NCI-H2029 (cell line): ENCODE measurements around the gene TBXT.
A peak's percentile ranks its signal among the peaks of the same experiment; 100 is the strongest.
"Not testable (repeated sequence)": the region's sequence is repeated elsewhere in the genome, so short reads cannot be mapped to it uniquely, and the experiment has no call there.

ENCODE experiments used
- DNase-seq: peaks from one replicate; lab custom pipeline; 2025; lab: John Stamatoyannopoulos, UW

The TBXT gene

DNA sequence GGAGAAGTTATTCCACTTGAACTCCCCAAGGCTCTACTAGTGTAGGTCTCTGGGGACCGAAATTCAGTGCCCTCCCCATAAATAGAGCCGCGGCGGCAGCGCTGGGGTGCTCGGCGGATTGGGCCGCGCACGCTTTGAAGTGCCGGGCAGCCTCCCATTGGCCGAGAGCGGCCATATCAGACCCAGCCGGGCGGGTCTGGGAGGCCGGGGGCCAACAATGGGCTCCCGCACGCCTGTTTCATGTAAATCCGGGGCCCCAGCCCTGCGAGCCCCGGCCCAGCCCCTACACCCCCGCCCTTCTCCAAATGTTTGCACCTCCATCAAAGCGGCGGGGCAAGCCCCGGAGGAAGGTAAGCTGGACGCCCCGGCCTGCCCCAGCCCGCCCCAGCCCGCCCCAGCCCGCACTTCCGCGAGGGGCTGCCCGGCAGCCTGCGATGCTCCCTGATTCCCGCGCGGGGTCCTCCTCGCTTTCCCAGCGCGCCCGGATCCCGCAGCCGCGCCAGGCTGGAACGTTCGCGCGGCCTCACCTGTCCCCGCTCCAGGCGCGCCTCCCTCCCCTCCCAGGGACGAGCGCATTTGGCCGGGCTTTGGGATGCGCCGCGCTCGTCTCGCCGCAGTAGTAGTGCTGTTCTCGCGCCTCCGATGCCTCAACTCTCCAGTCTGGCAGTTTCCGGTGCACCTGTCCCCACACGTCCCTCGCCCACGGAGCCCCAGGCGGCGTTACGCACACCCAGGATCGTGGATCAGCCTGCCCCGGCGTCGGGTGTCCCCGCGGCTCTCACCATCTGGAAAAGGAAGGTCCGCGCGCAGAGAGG is at the start of gene TBXT:
Gene TBXT, minus strand, starts transcription at position 51 of the 815 bp plus-strand sequence. CDS start 260 bp downstream, outside the sequence.
- DNase-seq = peak; percentile 9

DNA sequence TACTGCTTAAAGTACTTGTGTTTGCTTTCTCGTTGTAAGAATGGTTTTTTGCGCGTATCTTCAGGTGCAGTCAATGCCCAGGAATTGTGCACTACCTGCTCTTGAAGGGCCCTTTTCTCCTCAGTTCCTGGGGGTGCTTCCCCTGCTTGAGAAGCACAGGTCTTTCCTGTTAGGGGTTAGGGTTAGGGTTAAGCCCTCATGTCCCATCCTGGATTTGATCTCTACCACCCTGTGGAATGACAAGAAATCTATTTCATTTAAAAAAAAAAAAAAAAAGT is 39.6 kb upstream of the TBXT start:
- no peak for DNase-seq

DNA sequence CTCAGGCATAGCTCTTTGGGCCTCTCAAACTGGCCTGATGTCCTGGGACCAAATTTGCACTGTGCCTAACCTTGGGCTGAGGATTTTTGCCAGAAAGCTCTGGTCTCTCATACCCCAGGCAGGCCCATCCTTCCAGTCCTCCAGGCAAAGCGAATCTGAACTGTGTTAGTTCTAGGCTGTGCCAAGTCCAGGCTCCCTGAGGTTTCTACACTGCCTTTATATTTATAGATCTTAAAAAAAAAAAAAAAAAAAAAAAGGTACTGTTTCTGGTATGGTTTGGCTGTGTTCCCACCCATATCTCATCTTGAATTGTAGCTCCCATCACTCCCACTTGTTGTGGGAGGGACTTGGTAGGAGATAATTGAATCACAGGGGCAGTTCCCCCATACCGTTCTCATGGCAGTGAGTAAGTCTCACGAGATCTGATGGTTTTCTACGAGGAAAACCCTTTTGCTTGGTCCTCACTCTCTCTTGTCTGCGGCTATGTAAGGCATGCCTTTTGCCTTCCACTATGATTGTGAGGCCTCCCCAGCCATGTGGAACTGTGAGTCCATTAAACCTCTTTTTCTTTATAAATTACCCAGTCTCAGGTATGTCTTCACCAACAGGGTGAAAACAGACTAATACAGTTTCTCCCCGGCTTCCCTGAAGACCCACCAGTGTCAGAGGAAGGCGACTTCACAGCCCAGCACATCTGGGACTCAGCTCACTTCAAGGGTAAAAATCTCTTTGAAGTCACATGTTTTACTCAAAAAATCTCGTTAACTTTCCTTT is 39.0 kb upstream of the TBXT start:
- DNase-seq = no peak

GRCh38 chr6:166206066-166206465 is 38.4 kb upstream of the TBXT start:
- no peak for DNase-seq

- DNase-seq = no peak
These were observed 37.4 kb upstream of the TBXT start for GRCh38 chr6:166204852-166205650.

DNA sequence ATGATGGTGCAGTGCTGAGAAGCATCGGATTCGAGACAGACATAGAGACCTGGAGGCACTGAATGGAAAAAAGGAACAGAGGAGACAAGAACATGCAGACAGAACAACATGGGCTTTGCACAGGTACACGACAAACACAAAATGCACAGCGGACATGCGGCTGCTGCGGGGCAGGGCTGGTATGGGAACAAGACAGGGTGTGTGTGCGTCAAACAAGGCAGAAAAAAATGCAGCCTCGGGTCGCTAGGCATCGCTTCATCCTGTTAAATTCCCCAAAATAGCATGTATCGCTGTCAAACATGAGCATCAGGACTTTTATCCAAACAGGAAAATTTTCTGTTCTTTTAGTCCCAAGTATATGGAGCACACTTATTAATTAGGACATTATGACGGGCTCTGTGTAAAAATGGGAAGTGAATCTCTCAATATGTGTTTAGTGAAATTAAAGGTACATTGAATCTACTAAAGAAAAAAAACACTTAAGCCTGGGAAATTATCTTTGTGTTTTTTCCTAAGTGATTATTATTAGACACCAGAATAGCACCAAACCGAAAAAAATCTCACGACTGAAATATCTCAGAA is 36.1 kb upstream of the TBXT start:
- DNase-seq = no peak

- no peak for DNase-seq
These were observed 35.5 kb upstream of the TBXT start for GRCh38 chr6:166203003-166203640.

- DNase-seq = no peak
These were observed 34.7 kb upstream of the TBXT start for GRCh38 chr6:166202321-166202733.

DNA sequence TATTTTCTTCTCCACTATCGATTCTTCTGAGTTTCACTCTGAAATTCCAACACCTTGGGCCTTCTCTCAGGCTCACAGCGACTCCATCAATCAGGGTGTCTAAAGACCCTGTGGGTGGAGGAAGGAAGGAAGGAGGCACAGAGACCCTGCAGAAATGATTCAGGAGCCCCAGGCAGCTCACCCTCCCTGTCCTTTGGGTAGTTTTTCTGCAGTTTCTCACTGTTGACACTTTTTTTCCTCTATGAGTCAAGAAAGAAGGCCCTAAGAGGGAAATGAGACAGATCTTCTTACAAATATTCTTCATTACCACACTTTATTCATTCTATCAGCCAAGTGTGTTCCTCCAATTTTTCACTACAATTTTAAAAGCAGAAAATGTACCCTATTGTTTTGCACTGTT is 34.2 kb upstream of the TBXT start:
- DNase-seq = no peak

DNA sequence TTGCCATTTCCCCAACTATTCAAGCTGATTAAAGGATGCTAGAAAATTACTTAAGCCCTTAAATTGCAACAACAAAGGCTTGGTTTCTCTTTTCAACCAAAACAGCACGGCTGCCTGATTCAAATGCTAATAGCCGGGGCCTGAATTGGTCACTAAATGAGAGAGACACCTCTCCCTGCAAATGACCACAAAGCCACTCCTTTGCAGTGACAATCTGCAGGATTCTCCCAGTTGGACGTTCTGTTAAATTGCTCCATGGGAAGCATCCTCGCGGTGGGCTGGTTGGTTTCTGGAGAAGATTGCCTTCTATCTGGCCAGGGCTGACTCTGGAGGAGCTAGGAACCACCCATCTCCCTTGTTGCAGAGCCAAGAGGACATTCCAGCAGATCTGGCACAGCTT is 29.7 kb upstream of the TBXT start:
- no peak for DNase-seq

- DNase-seq = no peak
These were observed 28.2 kb upstream of the TBXT start for GRCh38 chr6:166195860-166196238.

DNA sequence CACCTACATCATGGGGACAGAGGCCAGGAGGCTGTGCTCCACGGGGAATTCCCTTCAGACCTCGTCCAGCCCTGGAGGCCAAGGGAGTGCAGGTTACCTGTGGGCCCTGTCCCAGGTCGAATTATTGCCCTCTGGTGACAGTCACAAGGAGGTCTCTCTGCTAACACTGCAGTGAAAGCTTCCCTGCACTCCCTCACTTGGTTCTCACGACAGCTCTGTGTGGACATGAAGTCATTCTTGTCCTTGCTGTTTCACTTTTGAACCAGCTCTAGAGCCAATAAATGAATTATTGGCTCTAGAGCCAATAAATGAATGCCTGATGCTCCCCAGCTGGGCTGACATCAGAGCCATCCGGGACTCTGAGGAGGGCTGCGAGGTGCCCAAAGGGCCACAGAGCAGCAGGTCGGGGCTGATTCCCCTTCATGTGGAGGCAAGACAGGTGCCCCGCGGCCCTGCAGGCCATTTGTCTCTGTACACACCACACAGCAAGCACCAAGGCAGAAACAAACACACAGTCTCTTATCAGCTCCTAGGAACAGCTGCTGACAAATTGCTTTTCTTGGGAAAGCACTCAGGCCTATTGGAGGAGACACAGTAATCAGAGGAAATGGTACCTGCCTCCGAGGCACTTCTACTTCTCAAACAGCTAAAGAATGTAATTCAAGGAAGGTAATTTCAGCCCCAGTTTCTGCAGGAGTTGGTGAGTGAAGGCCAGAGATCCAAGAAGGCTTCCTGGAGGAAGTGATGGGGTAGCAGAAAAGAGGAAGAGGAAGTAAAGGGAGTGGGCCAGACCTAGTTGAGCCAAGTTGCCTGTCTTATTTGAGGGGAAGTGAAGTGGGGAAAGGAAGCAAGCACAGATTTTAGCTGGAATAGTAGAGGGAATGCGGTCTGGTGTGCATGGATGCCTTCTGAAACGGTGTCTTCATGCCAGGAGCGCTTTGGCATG is 27.5 kb upstream of the TBXT start:
- DNase-seq = no peak

GRCh38 chr6:166192557-166192956 is 24.9 kb upstream of the TBXT start:
- no peak for DNase-seq

DNA sequence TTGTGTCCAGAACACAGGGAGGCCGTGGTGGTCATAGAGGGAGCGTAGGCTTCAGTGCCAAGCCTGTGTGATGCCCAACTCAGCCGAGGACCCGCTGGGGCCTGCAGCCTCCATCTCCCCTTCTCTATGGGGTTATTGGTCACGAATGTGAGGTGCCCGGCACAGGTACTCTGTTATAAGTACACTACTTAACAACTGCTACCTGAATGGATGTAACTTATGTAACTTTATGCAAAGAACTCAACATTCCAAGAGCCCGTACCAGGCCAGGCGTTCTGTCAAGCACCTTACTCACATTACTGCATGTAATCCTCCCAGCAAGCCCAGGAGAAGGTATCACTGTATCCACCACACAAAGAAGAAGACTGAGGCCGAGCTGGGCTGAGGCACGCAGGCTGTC is 24.5 kb upstream of the TBXT start:
- no peak for DNase-seq

- DNase-seq = no peak
These were observed 12.1 kb upstream of the TBXT start for GRCh38 chr6:166179704-166180103.

DNA sequence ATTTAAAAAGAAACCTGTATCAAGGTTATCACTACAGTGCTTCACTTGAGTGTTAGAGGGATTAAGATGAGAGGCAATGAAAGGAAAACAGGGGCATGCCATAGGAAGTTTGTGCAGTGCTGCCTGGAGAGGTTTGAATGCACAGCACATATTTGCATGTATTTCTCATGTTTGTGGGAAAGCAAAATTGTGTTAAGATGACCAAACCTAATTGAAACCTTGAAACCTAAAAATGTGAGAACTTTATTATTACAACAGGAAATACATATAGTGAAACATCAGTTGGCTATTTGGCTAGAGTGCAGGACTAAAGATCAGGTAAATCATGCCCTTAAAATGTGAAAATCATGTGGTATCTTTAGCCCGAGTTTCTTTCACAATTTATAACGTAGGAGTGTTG is 8.5 kb upstream of the TBXT start:
- DNase-seq = no peak

- DNase-seq = not testable (repeated sequence)
These were observed 7.4 kb upstream of the TBXT start for GRCh38 chr6:166175093-166175492.

DNA sequence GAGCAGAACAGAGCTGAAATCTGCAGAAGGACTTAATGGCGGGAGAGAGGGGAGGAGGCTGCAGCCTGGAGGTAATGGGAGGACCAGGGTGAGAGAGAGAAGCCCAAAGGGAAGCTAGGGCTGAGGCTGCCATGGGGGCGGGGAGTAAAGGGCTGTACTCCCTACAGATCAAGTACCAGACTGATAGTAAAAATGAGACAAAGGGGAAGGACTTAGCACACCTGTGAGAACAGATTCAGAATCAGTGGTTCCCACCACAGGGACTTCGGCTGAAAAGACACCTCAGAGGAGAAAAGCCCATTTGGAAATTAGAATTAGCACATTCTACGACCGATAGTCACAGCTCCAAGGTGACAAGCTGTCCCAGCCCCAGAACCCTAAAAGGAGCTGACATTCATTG is 6.4 kb upstream of the TBXT start:
- DNase-seq = no peak

DNA sequence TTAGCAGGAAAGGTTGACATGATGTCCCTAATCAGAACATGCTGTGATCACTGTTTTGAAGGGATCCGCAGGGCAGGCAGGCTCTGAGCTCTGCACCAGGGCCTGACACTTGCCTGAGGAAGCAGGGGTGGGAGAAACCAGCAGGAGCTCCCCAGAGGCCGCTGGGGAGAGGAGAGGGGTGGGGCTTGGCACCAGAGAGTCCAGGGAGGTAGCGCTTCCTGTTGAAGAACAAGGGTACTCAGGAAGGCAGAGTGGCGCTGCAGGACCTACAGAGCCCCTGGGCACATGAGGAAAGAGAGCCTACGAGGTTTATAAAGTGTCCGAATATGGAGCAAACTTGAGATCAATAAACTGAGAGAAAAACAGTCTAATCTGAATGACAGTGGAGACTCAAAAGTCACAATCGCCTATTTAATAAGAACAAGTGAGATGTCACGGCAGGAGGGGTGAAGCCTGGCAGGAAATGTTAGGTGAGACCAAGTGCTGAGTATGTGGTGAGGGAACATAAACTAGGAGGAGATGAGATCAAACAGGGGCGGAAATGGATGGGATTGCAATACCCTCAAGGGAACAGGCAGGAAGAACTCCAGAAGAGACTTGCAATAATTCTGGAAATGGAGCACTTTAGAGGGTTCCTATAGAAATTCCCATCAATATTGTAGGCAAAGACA is 5.8 kb upstream of the TBXT start:
- peak; percentile 61 for DNase-seq

- no peak for DNase-seq
These were observed 4.9 kb upstream of the TBXT start for GRCh38 chr6:166172546-166172945.
